Measurements from ENCODE around the gene PIGZ.

PIGZ gene

GRCh38 chr3:196962108-196962929 is 6.3 kb downstream of the PIGZ start:
- H3K4me3 ChIP-seq (ENCODE audit: low read depth, low read length) = no peak overlapping the region
- no peak for TF ChIP-seq CTCF (IDR thresholded peaks at IDR 0.05; ENCODE audit: low read depth, low read length)

- H3K4me3 ChIP-seq (ENCODE audit: low read depth, low read length) = no peak overlapping the region
- no peak for TF ChIP-seq CTCF (IDR thresholded peaks at IDR 0.05; ENCODE audit: low read depth, low read length)
These were observed 13.8 kb downstream of the PIGZ start for GRCh38 chr3:196954832-196955231.

- no peak for TF ChIP-seq CTCF (IDR thresholded peaks at IDR 0.05; ENCODE audit: low read depth, low read length)
- H3K4me3 ChIP-seq (ENCODE audit: low read depth, low read length) = no peak overlapping the region
These were observed 17.3 kb downstream of the PIGZ start for GRCh38 chr3:196951371-196951770.

GRCh38 chr3:196949750-196950149 is 18.9 kb downstream of the PIGZ start:
- H3K4me3 ChIP-seq (ENCODE audit: low read depth, low read length) = no peak overlapping the region
- no peak for TF ChIP-seq CTCF (IDR thresholded peaks at IDR 0.05; ENCODE audit: low read depth, low read length)

- no peak for TF ChIP-seq CTCF (IDR thresholded peaks at IDR 0.05; ENCODE audit: low read depth, low read length)
These were observed 19.4 kb downstream of the PIGZ start for GRCh38 chr3:196949285-196949619.

GRCh38 chr3:196948442-196949284 is 20.0 kb downstream of the PIGZ start:
- H3K4me3 ChIP-seq (ENCODE audit: low read depth, low read length) = no peak overlapping the region
- TF ChIP-seq CTCF (IDR thresholded peaks at IDR 0.05; ENCODE audit: low read depth, low read length) = no peak

More at GRCh38 chr3:196949285-196949619, 19.4 kb downstream of the PIGZ start:
- no peak overlapping the region for H3K4me3 ChIP-seq (ENCODE audit: low read depth, low read length)

All from WI38 (cell line).